ENCODE results near the gene PLD1. TPM values are rescaled to one million over a fixed set of nuclear protein-coding genes. Genes with fewer than 3 reads are reported as not detected.
"Not testable (repeated sequence)": the region's sequence is repeated elsewhere in the genome, so short reads cannot be mapped to it uniquely, and the experiment has no call there.

The PLD1 gene
- total and polyA plus RNA-seq, 2 donors, result 5.0 to 6.4 TPM

GRCh38 chr3:171632766-171633165, 177.5 kb downstream of the PLD1 start:
- H3K4me1 ChIP-seq (ENCODE audit: control insufficient read depth in 2 of 2, insufficient read depth in 2 of 2, low read length in 2 of 2), result no peaks in the 10 kb centered on the region
- no peak for DNase-seq (ENCODE audit: low read depth in 6 of 9, low spot score in 9 of 9)
- no peak overlapping the region for H3K4me3 ChIP-seq (ENCODE audit: low read length in 2 of 2)
- H3K36me3 ChIP-seq (ENCODE audit: control insufficient read depth in 2 of 2, insufficient read depth in 2 of 2, low read length in 1 of 2), result no peaks in the 10 kb centered on the region
- no peak overlapping the region for H3K27ac ChIP-seq (ENCODE audit: low read depth in 1 of 2, low read length in 1 of 2)
- no peaks in the 10 kb centered on the region for H3K9me3 ChIP-seq (ENCODE audit: control insufficient read depth in 2 of 2, insufficient read depth in 1 of 2, low read length in 1 of 2)
- 92% methylated on average over 4 of the region's 4 CpGs for WGBS
- no peaks in the 10 kb centered on the region for H3K27me3 ChIP-seq (ENCODE audit: control insufficient read depth in 2 of 2, insufficient read depth in 1 of 2, low read length in 1 of 2)

- not testable (repeated sequence) for DNase-seq (ENCODE audit: low read depth in 6 of 9, low spot score in 9 of 9); H3K27me3 ChIP-seq (ENCODE audit: control insufficient read depth in 2 of 2, insufficient read depth in 1 of 2, low read length in 1 of 2); H3K36me3 ChIP-seq (ENCODE audit: control insufficient read depth in 2 of 2, insufficient read depth in 2 of 2, low read length in 1 of 2); H3K4me1 ChIP-seq (ENCODE audit: control insufficient read depth in 2 of 2, insufficient read depth in 2 of 2, low read length in 2 of 2); H3K9me3 ChIP-seq (ENCODE audit: control insufficient read depth in 2 of 2, insufficient read depth in 1 of 2, low read length in 1 of 2); H3K4me3 ChIP-seq (ENCODE audit: low read length in 2 of 2); H3K27ac ChIP-seq (ENCODE audit: low read depth in 1 of 2, low read length in 1 of 2)
- 95% methylated on average over 2 of the region's 2 CpGs for WGBS
Observed at GRCh38 chr3:171626799-171627198, 183.5 kb downstream of the PLD1 start.

GRCh38 chr3:171622126-171622525, 188.2 kb downstream of the PLD1 start:
- no peak for DNase-seq (ENCODE audit: low read depth in 6 of 9, low spot score in 9 of 9)
- 96% methylated on average over 2 of the region's 2 CpGs for WGBS
- Histone ChIP-seq H3K4me3 (ENCODE audit: low read length in 2 of 2) (no peak overlapping the region), H3K36me3 (ENCODE audit: control insufficient read depth in 2 of 2, insufficient read depth in 2 of 2, low read length in 1 of 2) (no peaks in the 10 kb centered on the region), H3K4me1 (ENCODE audit: control insufficient read depth in 2 of 2, insufficient read depth in 2 of 2, low read length in 2 of 2) (no peaks in the 10 kb centered on the region), H3K9me3 (ENCODE audit: control insufficient read depth in 2 of 2, insufficient read depth in 1 of 2, low read length in 1 of 2) (no peaks in the 10 kb centered on the region), H3K27ac (ENCODE audit: low read depth in 1 of 2, low read length in 1 of 2) (no peak overlapping the region), H3K27me3 (ENCODE audit: control insufficient read depth in 2 of 2, insufficient read depth in 1 of 2, low read length in 1 of 2) (no peaks in the 10 kb centered on the region)

GRCh38 chr3:171620825-171621434, 189.4 kb downstream of the PLD1 start:
- Histone ChIP-seq H3K27me3 (ENCODE audit: control insufficient read depth in 2 of 2, insufficient read depth in 1 of 2, low read length in 1 of 2) (no peaks in the 10 kb centered on the region), H3K9me3 (ENCODE audit: control insufficient read depth in 2 of 2, insufficient read depth in 1 of 2, low read length in 1 of 2) (no peaks in the 10 kb centered on the region), H3K36me3 (ENCODE audit: control insufficient read depth in 2 of 2, insufficient read depth in 2 of 2, low read length in 1 of 2) (no peaks in the 10 kb centered on the region), H3K4me1 (ENCODE audit: control insufficient read depth in 2 of 2, insufficient read depth in 2 of 2, low read length in 2 of 2) (no peaks in the 10 kb centered on the region), H3K27ac (ENCODE audit: low read depth in 1 of 2, low read length in 1 of 2) (no peak overlapping the region), H3K4me3 (ENCODE audit: low read length in 2 of 2) (no peak overlapping the region)
- DNase-seq (ENCODE audit: low read depth in 6 of 9, low spot score in 9 of 9), result no peak
- WGBS, result 100% methylated on average over 1 of the region's 1 CpG

- Histone ChIP-seq H3K27me3 (ENCODE audit: control insufficient read depth in 2 of 2, insufficient read depth in 1 of 2, low read length in 1 of 2) (no peaks in the 10 kb centered on the region), H3K9me3 (ENCODE audit: control insufficient read depth in 2 of 2, insufficient read depth in 1 of 2, low read length in 1 of 2) (no peaks in the 10 kb centered on the region), H3K36me3 (ENCODE audit: control insufficient read depth in 2 of 2, insufficient read depth in 2 of 2, low read length in 1 of 2) (no peaks in the 10 kb centered on the region), H3K4me1 (ENCODE audit: control insufficient read depth in 2 of 2, insufficient read depth in 2 of 2, low read length in 2 of 2) (no peaks in the 10 kb centered on the region), H3K27ac (ENCODE audit: low read depth in 1 of 2, low read length in 1 of 2) (no peak overlapping the region), H3K4me3 (ENCODE audit: low read length in 2 of 2) (no peak overlapping the region)
- no peak for DNase-seq (ENCODE audit: low read depth in 6 of 9, low spot score in 9 of 9)
- WGBS, result 97% methylated on average over 4 of the region's 4 CpGs
Observed at GRCh38 chr3:171616798-171617197, 193.5 kb downstream of the PLD1 start.

GRCh38 chr3:171615686-171616085, 194.6 kb downstream of the PLD1 start:
- no peaks in the 10 kb centered on the region for H3K27me3 ChIP-seq (ENCODE audit: control insufficient read depth in 2 of 2, insufficient read depth in 1 of 2, low read length in 1 of 2)
- DNase-seq (ENCODE audit: low read depth in 6 of 9, low spot score in 9 of 9), result no peak
- H3K36me3 ChIP-seq (ENCODE audit: control insufficient read depth in 2 of 2, insufficient read depth in 2 of 2, low read length in 1 of 2), result no peaks in the 10 kb centered on the region
- H3K4me3 ChIP-seq (ENCODE audit: low read length in 2 of 2), result no peak overlapping the region
- H3K9me3 ChIP-seq (ENCODE audit: control insufficient read depth in 2 of 2, insufficient read depth in 1 of 2, low read length in 1 of 2), result no peaks in the 10 kb centered on the region
- H3K4me1 ChIP-seq (ENCODE audit: control insufficient read depth in 2 of 2, insufficient read depth in 2 of 2, low read length in 2 of 2), result no peaks in the 10 kb centered on the region
- H3K27ac ChIP-seq (ENCODE audit: low read depth in 1 of 2, low read length in 1 of 2), result no peak overlapping the region
- 94% methylated on average over 1 of the region's 1 CpG for WGBS

GRCh38 chr3:171615281-171615680, 195.0 kb downstream of the PLD1 start:
- no peaks in the 10 kb centered on the region for H3K36me3 ChIP-seq (ENCODE audit: control insufficient read depth in 2 of 2, insufficient read depth in 2 of 2, low read length in 1 of 2)

GRCh38 chr3:171614318-171614921, 195.9 kb downstream of the PLD1 start:
- DNase-seq (ENCODE audit: low read depth in 6 of 9, low spot score in 9 of 9), result peak in 2 of 9 donors; percentile 13 to 19
- no peaks in the 10 kb centered on the region for H3K27me3 ChIP-seq (ENCODE audit: control insufficient read depth in 2 of 2, insufficient read depth in 1 of 2, low read length in 1 of 2)
- no peaks in the 10 kb centered on the region for H3K9me3 ChIP-seq (ENCODE audit: control insufficient read depth in 2 of 2, insufficient read depth in 1 of 2, low read length in 1 of 2)
- no peak overlapping the region for H3K27ac ChIP-seq (ENCODE audit: low read depth in 1 of 2, low read length in 1 of 2)
- WGBS, result 58% methylated on average over 11 of the region's 11 CpGs
- no peak overlapping the region for H3K4me3 ChIP-seq (ENCODE audit: low read length in 2 of 2)
- H3K36me3 ChIP-seq (ENCODE audit: control insufficient read depth in 2 of 2, insufficient read depth in 2 of 2, low read length in 1 of 2), result no peaks in the 10 kb centered on the region
- H3K4me1 ChIP-seq (ENCODE audit: control insufficient read depth in 2 of 2, insufficient read depth in 2 of 2, low read length in 2 of 2), result no peaks in the 10 kb centered on the region

More at GRCh38 chr3:171615281-171615680, 195.0 kb downstream of the PLD1 start:
- H3K27me3 ChIP-seq (ENCODE audit: control insufficient read depth in 2 of 2, insufficient read depth in 1 of 2, low read length in 1 of 2), result no peaks in the 10 kb centered on the region
- H3K4me3 ChIP-seq (ENCODE audit: low read length in 2 of 2), result no peak overlapping the region
- DNase-seq (ENCODE audit: low read depth in 6 of 9, low spot score in 9 of 9), result no peak
- H3K9me3 ChIP-seq (ENCODE audit: control insufficient read depth in 2 of 2, insufficient read depth in 1 of 2, low read length in 1 of 2), result no peaks in the 10 kb centered on the region
- H3K4me1 ChIP-seq (ENCODE audit: control insufficient read depth in 2 of 2, insufficient read depth in 2 of 2, low read length in 2 of 2), result no peaks in the 10 kb centered on the region
- no peak overlapping the region for H3K27ac ChIP-seq (ENCODE audit: low read depth in 1 of 2, low read length in 1 of 2)

- H3K27ac ChIP-seq (ENCODE audit: low read depth in 1 of 2, low read length in 1 of 2), result no peak overlapping the region
- WGBS, result 94% methylated on average over 1 of the region's 1 CpG
Observed at GRCh38 chr3:171607452-171607851, 202.8 kb downstream of the PLD1 start.

More at GRCh38 chr3:171607452-171607851, 202.8 kb downstream of the PLD1 start:
- H3K36me3 ChIP-seq (ENCODE audit: control insufficient read depth in 2 of 2, insufficient read depth in 2 of 2, low read length in 1 of 2), result no peaks in the 10 kb centered on the region
- no peaks in the 10 kb centered on the region for H3K9me3 ChIP-seq (ENCODE audit: control insufficient read depth in 2 of 2, insufficient read depth in 1 of 2, low read length in 1 of 2)
- no peak for DNase-seq (ENCODE audit: low read depth in 6 of 9, low spot score in 9 of 9)
- H3K4me3 ChIP-seq (ENCODE audit: low read length in 2 of 2), result no peak overlapping the region
- H3K4me1 ChIP-seq (ENCODE audit: control insufficient read depth in 2 of 2, insufficient read depth in 2 of 2, low read length in 2 of 2), result no peaks in the 10 kb centered on the region
- no peaks in the 10 kb centered on the region for H3K27me3 ChIP-seq (ENCODE audit: control insufficient read depth in 2 of 2, insufficient read depth in 1 of 2, low read length in 1 of 2)
